HG03025 (cell line): ENCODE results near the gene SERPINA5.

Source experiments
- ATAC-seq: cut with Tn5 transposase; IDR thresholded peaks from one replicate; pipeline ENCODE4 v1.9.1; 2021; ENCODE audit warnings: mild to moderate bottlenecking, moderate library complexity; ENCODE audit not compliant: unreplicated experiment, low FRiP score

SERPINA5 gene

GRCh38 chr14:94581127-94581999 is at the start of gene SERPINA5:
Gene SERPINA5 (plus strand): TSS chr14:94581426. CDS start chr14:94587363, 5,937 bp downstream.
- ATAC-seq, result no peak

- ATAC-seq, result no peak
Measured at GRCh38 chr14:94532447-94532846, 48.8 kb upstream of the SERPINA5 start.

DNA sequence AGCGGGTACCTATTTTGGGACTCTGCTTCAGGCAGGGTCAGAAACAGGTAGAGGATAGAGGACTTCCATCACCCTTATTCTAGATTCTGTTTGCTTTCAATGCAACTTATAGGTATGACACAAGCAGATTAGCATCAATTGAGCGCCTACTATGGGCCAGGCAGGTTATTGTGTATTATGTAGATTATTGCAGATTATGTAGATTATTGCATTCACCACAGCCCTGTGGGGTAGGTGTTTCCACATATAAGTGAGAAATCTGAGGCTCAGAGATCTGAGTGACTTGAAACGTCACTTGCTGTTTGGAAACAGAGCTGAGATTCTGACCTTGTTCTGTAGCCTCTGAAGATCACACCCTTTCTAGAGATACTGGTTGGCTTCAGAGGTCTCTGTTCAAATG is 45.7 kb upstream of the SERPINA5 start:
- no peak for ATAC-seq

DNA sequence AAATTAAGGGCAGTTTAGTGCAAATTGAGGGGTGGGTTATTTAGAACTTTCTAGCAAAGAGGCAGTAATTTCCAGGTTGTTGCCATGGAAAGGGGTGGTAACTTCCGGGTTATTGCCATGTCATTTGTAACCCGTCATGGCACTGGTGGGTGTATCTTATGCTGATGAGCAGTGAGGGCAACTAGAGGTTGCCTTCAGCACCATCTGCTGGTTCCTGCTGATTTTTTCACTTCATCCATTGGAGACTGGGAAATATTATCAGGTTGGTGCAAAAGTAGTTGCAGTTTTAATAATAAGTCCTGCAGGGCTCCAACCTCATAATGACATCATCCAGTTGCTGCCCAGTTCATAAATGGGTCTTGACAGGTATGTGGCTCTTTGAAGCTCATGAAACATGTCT is 44.4 kb upstream of the SERPINA5 start:
- ATAC-seq, result no peak

DNA sequence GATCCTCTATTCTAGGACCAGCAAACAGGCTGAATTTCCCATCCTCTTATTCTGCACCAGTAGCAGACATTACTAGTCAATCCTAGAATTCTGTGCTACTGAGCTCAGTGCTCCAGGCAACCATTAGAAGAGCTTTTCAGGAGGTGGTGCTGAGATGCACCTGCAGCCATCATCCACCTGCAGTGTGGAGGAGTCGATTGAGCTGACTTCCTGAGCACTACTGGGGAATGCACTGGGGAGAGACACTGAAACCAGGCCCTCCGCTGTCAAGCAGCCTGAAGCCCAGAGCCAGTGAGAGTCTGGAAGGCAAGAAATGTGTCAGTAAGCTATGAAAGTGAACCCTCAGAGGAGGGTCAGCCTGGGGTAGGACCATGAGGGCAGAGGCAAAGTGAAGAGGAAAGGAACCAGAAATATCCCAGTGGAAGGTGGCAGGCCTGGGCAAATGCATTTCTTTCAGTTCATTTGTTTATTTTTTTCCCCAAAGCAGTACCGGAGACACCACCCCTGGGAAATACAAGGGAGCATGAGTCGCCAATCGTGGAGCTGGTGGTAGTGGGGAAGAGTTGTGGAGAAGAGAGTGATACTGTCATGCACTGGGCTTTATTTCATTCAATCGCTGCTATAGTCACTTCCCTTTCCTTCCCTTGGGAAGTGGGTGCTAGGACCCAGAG is 43.0 kb upstream of the SERPINA5 start:
- ATAC-seq, result no peak

- ATAC-seq, result no peak
Measured at GRCh38 chr14:94539181-94539580, 42.0 kb upstream of the SERPINA5 start.

- ATAC-seq, result no peak
Measured at GRCh38 chr14:94540031-94540794, 41.0 kb upstream of the SERPINA5 start.

DNA sequence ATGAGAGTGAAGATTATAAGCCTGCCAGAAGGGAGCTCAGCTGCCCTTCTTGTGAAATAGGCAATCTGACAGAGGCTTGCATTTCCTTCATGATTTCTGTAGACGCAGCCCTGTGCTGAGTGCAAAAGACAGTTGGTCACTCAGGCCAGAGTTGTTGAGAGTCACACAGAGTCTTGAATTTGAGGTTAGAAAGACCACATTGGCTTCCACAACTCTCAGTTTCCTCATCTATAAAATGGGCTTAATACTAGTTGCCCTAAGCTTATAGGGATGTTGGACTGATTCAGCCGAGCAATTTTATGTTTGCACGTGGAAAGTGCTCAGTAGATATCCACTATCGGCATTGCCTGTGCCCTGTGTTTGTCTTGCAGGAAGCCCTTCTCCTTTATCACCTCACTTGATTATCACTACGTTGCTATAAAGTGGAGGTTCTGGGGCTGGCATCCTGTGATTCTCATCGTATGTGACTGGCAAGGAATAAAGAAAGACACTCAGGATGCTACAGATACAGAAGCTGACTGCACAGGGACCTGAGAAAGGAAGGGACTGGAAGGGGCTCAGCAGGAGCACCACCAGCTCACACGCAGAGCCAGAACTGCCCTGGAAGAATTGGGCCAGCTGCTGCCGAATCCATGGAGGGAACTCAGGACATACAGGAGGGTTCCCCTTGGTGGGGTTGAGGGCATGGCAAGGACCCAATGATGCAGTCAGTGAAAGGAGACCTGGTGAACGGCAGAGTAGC is 39.8 kb upstream of the SERPINA5 start:
- ATAC-seq, result no peak

DNA sequence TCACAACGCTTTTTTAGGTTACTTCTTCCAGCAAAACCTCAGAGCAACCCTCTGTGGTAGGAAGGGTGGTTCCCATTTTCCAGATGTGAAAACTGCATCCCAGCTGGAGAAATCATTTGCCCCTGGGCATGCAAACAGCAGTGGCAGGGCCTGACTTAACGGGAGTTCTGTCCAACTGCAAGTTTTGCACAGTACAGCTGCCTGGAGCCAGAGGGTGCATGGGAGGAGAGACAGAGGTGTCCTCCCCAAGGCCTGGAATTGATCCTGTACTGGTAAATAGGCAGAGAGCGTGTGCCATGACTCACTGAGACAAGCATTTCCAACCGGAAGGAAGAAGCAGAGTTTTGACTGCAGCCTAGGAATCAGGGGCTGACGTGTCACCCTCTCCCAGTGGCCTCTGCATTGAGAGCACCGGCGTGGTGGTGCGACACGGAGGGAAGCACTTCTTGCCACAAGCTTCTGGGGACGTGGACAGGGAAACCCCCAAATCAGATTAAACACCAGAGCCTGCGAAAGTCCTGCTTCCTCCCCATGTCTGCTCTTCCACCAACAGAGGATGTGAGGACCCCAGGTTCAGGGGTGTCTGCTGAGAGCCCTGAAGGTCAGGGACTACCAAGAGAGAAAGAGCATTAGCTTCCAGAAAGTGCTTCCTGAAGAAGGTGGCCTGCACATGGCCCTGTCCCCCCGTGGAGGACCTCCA is 39.0 kb upstream of the SERPINA5 start:
- ATAC-seq, result no peak

- no peak for ATAC-seq
Measured at GRCh38 chr14:94542811-94543440, 38.3 kb upstream of the SERPINA5 start.

GRCh38 chr14:94543449-94544124 is 37.6 kb upstream of the SERPINA5 start:
- ATAC-seq, result no peak

DNA sequence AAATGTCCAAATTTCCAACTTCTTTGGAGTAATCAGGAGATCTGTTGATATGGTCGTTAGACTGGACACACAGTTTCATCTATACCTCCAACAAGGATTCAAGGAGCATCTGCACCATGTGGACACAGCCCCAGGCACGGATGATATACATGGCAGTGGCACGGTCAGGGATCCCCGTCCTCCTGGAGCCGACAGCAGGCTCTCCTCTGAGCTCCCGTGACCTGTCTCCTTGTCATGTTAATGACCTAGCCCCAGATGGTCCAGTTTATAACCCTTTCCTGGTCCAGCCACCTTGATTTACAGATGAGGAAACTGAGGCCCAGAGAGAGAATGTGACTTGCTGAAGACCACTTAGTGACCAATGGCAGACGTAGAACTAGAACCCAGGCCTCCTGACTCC is 36.5 kb upstream of the SERPINA5 start:
- no peak for ATAC-seq

DNA sequence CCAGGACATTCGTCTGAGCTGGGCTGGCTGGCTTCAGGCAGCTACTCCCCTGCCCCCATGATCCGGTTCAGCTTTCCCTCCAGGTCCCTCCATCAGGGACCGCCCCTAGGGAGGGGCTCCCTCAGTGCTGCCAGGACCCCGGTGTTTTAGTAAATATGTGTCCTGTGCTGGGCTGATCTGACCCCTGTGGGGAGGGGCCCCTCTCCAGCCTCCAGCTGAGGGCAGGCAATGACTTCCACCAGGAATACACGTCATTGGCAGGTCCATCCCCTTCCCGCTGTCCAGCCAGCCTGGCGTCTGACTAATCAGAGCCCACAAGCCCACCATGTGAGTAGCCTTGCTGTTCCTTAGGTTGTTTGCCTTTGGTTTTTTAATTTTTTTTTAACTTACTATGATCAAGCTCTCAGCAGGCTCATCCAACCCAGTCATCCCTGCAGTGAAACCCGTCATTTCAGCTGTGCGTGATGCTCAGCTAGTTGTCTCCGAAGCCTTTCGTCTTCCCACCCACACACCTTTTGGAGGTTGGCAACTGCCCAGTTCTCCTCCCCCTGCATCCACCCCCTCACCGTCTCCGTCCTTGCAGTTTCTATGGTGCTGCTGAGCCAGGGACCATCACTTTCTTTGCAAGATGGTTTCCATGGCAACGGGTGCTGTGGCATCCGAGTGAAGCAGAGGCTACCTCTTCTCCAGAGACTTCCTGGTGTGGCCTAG is 35.9 kb upstream of the SERPINA5 start:
- ATAC-seq, result no peak

DNA sequence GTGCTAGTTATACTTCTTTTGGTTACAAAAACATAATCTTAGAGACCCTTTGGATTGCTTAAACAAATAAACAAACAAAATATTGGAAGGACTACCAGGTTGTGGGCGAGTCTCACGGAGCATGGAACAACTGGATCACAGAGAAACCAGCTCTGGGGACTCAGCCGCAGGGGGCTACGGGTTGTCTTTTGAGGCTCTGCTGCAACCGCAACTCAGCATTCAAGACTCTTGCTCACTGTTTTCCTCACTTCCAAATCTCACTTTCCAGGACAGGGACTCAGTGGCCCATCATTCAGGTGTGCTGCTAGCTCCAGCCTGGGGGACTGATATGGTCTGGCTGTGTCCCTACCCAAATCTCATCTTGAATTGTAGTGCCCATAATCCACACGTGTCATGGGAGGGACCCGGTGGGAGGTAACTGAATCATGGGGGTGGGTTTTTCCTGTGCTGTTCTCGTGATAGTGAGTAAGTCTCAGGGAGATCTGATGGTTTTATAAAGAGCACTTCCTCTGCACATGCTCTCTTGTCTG is 34.0 kb upstream of the SERPINA5 start:
- no peak for ATAC-seq

DNA sequence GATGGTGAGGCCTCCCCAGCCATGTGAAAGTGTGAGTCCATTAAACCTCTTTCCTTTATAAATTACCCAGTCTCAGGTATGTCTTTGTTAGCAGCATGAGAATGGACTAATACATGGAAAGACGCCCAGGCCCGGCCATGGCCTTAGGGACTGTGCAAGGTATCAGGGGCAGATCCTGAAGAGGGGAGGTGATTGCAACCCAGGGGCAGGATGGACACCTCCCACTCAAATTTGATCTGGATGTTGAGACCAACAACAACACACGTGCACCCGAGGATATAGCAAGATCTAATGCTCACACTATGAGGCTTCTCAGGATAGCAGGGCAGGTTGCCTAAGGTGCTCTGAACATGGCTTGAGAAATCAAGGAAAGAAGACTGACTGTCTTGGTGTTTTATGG is 33.5 kb upstream of the SERPINA5 start:
- no peak for ATAC-seq

DNA sequence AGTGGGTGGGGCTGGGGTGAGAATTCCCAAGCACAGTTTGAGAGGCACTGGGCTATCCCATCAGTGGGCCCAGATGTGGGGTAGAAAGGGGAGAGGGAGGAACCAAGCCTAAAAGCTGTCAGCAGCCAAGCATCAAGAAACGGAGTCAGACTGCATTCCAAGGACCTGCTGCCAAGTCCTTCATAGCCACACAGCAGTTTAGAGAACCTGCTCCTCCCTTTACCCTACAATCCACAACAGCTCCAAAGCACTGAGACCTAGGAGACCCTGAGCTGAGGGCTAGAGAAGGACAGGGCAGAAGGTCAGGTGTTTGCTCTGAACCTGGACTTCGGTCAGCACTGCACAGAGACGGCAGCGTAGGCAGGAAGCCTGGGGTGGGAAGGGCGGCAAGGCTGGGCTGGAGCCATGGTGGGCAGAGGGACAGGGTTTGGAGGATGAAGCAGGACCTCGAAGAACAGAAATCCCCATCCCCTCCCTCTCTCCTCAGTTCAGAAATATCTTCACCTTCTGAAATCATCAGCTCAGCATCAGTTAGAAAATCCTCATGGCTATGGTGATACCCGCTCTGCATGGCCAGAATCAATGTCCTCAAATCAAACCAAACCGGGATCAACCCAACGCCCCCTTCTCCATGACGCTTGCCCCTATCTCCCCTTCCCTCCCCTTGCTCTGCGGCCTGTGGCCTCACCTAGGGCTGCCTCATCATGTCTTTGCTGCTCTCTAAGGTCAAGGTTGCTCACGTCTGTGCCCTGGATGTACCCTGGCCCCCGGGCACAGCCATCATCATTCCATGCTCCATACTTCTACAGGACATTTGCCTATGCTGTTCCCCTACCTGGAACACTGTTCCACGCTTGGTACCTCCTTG is 32.9 kb upstream of the SERPINA5 start:
- ATAC-seq, result no peak
